CD4-positive, alpha-beta T cell treated with Interferon alpha-2 for 1 hour (primary cell): ENCODE data around the gene FCN2.

ENCODE experiments used
- DNase-seq, 2 donors: peaks; one replicate each; pipeline ENCODE4 v3.0.0-alpha.2; 2020 to 2022

The FCN2 gene

DNA sequence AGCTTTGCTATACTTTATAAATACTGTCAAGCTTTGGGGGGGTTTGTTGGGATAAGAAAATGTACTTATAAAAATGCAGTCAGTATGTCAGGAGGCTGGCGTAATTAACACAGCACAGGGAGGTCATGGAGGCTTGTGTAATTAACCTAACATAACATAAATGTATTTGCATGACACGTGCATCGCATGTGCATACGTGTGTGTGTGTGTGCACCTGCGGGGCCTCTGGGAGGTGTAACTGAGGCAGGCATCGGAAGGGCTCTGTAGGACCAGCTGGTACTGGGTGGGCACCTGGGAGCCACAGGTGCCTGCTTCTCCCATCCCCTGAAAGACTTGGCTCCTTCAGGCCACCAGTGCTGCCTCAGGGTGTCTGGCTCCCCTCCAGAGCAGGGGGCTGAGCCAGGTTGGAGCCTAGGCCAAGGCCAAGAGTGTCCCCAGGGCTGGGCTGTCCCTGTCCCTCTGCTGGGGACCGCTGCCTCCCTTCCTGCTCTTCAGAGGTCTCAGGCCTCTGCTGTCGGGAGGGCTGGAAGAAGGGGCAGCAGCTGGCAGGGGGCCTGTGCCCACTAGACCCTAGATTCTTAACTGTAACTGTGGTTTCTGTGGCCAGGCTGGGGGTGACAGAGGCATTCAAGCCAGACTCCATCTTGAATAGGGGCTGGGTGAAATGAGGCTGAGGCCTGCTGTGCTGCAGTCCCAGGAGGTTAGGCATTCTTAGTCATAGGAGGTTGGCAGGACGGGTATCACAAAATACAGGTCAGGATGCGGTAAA is 9.0 kb downstream of the FCN2 start:
- DNase-seq, result no peak

DNA sequence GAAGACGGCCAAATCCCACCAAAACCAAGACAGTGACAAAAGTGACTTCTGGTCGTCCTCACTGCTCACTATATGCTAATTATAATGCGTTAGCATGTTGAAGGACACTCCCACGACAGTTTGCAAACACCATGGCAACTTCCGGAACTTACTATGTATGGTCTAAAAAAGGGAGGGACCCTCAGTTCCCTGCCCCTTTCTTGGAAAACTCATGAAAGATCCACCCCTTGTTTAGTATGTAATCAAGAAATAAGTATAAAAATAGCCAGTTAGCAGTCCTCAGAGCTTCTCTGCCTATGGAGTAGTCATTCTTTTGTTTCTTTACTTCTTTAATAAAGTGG is 9.5 kb downstream of the FCN2 start:
- no peak for DNase-seq

DNA sequence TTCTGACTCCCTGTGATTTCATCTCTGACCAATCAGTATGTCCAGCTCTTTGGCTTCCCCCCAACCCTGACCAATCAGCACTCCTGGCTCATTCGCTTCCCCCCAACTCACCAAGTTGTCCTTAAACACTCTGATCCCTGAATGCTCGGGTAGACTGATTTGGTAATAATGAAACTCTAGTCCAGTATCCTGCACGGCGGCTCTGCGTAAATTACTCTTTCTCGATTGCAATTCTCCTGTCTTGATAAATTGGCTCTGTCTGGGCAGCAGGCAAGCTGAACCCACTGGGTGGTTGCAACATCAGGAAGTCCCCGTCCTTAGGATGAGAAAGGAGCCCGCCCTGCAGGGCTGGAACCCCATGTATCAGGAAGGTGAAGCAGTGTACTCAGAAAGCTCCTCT is 10.4 kb downstream of the FCN2 start:
- no peak for DNase-seq

DNA sequence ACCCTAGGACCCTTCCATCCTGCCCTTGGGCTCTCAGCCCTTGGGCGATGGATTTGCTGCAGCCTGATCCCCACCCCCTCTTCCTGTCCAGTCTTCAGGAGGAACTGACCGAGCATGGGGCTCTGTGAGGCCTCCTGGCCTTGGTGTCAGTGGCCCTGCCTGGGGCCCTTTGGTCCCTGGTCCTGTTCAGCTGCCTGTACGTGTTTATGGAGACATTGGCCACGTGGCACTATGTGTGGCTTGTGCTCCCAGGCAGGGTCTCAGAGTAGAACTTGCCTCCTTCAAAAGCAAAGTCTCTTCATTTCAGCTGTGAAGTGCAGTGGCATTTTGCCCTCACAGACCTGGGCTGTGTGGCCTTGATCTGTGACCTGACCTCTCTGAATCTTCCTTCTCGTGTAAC is 11.1 kb downstream of the FCN2 start:
- no peak for DNase-seq

DNA sequence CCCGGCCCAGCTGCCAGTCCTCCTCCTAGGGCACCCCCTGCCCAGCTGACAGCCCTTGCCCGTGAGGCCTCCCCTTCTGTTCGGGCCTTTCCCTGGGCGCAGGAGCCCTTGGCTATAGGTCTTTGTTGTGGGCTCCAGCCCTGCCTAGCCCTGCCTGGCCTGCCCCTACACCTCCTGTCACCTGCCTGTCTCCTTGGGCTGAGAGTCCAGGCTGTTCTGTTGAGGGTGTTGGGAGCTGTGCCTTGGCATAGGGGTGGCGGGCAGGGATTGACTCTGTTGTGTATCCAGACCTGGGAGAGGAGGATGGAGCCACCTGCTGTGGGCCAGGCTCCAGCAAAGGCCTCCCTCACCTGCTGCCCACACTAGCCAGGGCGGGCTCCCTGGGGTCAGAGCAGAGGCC is 11.6 kb downstream of the FCN2 start:
- DNase-seq, result no peak

DNA sequence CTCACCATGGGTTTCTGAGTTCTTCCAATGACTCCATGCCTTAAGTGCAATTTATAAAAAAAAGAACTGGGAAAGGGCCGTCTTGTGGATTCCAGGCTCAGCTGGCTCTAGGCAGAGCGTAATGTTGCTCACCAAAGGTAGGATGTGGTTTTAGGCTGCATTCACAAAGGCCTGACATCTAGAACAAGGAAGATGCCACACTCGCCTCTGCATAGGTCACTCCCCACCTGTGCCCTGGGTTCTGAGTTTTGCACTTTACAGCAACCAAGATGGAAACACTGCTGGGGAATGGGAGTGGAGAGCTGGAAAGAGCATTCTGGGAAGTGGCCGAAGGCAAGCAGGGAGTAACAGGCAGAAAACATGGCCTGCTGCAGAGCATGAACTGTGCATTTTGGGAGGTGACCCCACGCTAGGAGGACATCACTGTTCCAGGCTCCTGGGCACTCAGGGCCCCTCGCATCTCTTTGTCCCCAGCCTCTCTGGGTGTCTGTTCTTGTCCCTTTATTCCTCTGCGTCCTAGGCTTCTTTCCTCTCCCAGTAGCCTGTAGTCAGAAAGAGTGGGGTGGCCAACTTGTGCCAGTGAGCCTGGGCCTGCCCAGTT is 12.3 kb downstream of the FCN2 start:
- no peak for DNase-seq

DNA sequence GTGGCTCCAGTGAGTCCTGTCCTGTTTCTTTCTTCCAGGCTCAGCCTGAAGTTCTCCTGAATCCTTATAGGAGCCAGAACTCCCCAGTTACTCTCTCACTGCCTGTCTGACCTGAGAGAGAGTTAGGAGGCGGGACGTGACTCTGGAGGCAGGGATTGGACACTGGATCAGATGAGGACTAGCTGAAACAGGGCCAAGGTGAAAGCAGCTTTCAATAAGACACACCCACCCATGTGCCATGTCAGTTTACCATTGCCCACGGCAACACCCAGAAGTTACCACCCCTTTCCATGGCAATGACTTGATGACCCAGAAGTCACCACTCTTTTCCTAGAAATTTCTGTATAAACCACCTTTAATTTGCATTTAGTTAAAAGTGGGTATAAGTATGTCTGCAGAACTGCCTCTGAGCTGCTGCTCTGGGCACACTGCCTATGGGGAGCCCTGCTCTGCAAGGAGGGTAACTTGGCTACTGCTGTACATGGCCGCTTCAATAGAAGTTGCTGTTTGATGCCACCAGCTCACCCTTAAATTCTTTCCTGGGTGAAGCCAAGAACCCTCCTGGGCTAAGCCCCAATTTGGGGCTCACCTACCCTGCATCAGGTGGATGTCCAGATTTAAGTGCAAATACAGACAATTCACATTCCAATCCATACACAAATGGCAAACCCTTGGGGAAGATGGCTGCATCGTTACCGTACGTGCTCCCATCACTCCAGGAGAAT is 13.7 kb downstream of the FCN2 start:
- no peak for DNase-seq

DNA sequence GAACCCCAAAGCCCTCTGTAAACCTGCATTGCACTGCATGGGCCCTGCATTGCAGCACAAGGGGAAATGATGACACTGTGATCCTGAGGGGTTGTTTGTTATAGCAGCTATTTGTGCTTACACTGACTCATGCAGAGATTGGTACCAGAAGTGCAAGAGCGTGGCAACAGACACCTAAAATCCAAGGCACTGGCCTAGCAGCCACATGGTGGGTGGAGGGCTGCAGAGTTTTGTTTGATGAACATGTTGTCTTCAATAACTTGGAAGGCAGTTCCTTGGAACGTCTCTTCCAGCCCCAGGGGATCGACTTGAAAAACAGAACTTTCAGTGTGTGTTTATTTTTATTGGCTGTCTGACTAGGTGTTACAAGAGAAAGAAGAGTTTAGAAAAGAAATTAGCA is 14.5 kb downstream of the FCN2 start:
- DNase-seq, result no peak

DNA sequence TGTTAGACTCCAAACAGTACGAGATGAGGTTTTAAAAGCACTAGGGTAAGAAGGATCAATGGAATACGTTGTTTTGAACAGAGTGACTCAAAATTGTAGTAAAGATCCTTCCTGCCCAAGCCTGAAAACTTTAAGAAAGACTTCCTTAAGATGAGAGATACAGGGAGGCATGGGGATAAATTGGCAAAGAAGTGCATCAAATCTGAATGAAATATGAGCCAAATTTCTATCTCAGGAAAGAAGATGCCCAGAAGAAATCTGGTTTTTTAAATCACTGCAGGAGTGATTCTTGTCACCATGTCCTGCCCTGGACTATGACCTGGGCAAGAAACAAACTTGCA is 14.9 kb downstream of the FCN2 start:
- DNase-seq, result no peak

DNA sequence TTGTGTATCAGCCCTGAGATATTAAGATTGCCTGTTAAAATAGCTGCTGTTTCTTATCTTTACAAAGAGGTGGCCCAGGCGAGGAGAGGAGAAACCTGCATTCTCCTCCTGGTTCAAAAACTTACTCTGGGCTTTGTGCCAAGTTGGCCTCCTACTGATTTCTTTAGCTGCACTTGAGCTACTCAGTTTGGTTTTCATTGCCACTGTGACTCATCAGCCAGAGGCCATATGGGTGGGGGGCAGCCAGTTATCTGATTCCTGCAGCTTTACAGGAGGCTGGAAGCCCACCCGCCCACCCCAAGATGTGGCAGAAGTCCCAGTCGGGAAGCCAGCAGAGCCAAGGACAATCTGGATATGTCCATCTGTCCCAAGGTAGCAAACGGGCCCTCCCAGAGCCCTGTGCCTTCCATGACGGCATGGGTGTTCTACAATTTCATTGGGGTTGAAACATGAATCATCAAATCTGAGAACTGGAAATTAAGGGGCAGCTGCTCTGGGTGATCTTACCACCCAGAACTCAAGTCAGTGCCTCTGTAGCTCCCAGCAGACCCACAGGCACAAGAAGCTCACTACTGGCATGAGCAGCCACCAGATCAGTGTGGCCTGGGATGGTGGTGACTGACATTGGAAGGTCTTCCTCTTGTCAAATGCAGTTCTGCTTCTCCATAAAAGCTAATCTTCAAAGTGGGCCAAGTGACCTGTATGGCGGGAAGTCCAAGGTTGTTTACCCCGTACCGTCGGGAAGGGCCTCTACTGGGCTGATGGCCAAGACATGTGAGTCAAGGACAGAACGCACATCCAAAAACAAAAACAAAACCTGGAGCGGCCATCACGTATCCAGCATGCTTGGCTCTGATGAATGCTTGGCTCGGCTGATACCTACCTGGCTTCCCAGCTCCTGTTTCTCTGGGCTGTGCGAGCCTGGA is 15.6 kb downstream of the FCN2 start:
- no peak for DNase-seq

DNA sequence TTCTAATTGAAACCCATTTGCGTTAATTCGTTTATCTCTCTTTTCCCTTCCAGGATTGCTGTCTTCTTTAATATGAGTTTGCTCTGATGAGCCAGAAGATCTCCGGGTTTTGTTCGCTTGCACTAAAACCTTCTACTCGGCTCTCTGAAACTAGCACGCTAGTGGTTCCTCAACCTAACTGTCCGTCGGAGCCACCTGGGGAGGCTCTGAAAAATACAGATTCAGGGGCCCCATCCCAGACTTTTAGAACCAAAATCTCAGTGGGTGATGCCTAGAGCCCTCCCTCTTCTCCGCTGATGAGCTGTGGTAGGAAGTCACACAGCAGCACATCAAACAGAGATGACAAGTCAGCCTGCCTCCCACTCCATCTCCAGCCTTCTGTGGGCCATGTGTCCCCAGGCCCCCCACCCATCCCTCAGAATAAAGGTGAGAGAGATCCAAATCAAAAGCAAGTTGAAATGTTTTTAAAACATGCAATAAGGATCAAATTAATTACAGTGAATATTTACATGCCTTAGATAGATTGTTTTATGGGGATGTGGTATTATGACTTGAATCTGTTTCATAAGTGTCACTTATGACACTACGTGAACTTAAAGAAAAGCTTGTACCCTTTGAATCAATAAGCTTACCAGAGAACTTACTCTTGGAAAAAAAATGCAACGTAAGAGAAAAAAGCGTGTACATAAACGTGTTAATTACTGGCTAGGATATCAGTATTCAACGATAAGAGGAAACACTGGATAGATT is 16.4 kb downstream of the FCN2 start:
- no peak for DNase-seq

DNA sequence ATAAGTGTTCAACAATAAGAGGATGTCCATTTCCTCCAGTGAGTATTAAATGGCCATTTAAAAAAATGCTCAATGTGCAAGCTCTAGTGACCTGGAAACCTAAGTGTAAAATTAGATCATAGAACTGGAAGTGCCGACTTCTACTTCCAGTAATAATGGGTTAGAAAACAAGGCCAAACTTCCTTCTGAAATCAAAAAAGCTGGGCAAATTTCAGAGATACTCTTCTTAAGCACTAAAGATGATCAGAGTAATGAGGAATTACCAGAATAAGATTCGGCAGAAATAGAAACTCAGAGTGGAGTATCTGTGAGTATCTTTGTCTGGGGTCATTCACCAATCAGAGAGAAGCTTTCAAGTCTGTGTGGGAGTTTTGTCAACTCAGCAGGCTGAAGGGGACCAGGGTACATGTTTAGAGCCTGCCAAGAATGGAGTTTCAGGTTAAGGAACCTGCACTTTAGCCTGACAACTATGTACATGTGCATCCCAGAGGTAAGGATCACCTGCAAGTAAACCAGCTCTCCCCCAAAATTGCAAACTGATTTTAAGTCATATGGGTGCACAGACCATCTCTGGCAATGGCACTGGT is 17.1 kb downstream of the FCN2 start:
- DNase-seq, result no peak

DNA sequence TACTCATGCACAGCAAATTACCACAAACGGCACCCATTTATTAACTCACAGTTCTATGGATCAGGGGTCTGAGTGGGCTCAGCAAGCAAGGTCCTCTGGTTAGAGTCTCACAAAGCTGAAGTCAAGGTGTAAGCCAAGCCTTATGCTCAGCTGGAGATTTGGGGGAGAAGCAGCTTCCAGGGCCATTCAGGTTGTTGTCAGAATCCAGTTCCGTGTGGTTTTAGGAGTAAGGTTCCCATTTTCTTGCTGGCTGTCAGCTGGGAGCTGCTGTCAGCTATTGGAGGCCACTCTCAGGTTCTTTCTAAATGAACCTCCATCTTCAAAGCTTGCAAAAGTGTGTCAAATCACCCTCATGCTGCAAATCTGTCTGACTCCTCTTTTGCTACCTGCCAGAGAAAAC is 17.7 kb downstream of the FCN2 start:
- no peak for DNase-seq

DNA sequence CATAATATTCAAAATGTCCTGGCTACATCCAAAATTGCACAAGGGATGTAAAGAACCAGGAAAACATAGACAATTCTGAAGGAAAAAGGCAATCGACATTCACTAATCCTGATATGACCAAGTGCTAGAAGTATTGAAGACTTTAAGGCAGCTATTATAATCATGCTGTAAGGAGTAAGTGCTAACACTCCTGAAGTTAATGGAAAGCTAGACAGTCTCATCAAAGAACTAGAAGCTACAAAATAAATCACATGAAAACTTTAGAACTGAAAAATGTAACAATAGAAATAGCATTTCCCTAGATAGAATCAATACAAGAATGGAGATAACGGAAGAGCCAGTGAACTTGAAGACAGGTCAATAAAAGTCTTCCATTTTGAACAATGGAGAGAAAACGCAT is 18.6 kb downstream of the FCN2 start:
- DNase-seq, result no peak

DNA sequence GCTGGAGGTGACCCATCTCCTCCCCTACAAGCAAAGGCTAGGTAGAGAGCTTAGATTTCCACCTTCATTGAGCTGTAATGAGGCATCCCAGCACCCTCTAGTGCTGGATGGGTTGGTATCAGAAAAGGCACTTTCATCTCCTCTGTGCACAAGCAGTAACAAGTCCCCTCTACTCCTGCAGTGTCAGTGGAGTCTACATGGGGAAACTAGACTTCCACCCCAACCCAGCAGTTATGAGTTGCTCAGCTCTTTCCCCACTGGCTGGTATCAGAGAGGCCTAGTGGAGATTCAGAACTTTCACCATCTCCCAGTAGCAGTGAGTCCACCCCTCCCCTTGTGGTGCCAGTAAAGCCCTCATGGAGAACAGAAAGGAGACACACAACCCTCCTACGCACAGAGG is 19.2 kb downstream of the FCN2 start:
- DNase-seq, result no peak

DNA sequence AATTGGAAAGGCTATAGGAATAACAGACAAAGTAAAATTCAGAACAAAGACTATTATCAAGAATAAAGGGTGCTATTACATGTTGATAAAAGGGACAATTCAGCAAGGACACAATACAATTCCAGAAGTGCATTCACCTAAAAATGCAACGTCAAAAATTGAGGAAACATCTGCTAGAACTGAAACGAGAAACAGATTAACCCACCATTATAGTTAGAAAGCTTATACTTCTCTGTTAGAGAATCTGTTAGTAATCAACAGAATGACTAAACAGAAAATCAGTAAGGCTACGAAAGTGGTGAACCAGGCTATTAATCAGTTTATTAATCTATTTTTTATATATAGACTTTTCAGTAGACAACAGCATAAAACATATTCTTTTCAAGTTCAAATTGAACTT is 22.3 kb downstream of the FCN2 start:
- DNase-seq, result no peak

DNA sequence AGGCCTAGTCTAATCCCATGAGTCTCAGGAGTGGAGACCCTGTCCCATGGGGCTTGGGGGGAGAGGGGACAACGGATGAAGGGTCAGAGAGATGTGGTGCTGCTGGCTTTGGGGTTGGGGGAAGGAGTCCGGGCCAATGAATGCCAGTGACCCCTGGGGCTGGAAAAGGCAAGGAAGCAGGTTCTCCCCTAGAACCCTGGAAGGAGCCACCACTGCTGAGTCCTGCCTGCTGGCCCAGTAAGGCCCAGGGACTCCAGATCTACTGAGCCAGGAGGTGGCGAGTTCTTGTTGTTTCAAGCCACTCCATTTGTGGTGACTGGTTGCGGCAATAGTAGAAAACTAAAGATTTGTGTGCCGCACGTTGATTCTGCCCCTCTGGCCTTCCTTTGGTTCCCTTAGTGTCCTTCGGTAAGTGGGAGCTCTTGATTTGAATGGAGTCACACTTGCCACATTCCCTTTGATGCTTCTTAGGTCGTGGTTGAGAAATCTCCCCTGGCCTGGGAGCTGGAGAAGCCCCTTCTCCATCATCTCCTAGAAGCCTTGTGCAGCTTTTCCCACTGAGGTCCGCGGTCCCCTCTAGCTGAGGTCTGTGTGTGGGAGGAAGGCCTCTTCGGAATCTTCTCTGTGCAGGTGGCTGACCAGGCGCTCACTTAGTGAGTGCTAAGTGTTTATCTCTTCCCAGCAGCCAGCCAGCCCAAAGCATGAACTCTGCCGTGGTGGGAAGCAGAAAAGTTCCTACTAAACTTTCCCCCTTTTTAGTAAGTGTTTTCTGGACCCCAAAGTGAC is 28.1 kb downstream of the FCN2 start:
- DNase-seq, result no peak

DNA sequence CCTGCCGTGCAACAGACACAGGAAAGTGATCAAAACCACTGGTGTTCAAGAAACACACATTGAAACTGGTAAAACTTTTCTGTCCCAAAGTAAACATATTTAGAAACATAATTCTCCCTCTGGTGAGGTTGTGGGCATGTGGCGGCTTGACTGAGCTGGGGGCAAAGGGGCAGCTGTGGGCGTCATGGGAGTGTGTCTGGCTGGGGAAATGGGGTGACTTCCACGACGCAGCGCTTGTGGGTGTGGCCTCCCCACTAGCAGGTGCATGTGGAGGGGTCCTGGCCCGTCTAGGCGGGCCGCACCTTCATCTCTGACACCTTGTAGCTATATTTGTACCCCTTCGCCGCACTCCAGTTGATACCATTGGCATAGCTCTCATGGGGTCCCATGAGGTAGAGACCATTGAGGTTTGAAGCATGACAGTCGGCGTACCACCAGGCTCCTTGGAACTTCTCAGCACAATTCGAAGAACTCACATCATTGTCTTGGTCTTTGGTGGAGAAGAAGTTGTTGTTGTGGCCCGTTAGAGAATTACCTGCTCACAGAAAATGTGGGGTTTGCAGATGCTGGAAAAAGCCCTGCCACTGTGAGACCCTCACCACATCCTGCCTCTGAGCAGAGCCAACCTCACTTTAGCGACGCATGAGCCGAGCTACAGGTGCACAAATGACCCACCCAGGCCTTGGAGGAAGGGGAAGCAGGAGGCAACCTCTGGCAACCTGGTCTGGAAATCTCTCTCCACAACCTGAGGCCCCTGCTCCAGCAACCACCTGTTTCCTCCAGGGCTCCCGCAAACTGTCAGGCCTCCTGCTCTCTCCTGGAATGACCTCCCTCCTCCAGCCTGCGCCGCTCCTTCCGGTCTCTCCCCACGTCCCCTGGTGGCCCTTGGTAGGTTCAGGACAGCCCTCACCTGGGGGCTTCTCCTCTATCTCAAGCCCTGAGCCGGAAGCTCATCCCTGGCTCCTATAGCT is 29.2 kb downstream of the FCN2 start:
- no peak for DNase-seq

DNA sequence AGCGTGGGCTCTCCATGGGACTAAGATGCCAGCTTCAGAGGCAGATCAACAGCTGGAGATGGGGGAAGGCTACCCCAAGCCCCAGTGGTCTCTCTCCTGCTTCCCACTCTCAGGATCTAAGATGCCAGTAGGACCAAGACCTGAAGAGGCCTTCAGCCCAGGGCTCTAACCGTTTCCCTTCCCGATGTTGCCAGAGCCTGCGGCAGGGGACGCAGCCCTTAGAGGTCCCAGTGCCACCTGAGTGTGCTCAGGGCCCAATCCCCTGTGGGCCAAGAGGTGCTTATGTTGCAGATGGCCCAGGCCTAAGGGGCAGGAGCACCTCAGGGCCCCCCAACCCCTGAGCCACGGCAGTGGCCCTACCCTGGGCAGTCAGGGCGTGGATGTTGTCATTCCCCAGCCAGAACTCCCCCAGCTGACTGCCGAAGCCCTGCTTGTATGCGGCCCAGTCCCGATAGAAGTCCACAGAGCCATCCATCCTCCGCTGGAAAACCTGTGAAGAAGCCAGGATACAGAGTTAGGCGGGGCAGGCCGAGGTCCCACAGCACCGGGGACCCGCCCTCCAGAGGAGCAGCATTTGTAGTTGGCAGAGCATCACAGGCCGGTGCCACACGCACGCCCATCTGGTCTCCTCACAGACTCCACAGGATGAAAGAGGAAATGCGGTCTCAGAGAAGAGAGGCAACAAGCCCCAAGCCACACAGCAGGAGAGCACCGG is 31.7 kb downstream of the FCN2 start:
- DNase-seq, result no peak
